Hematopoietic multipotent progenitor cell treated with erythropoietin and hydrocortisone succinate and interleukin-3 and kit ligand, for 15 days (in vitro differentiated cells): Measurements from ENCODE around the gene ST3GAL2.
"Not testable (repeated sequence)": the region's sequence is repeated elsewhere in the genome, so short reads cannot be mapped to it uniquely, and the experiment has no call there.

ENCODE experiments used
- DNase-seq: peaks from one replicate; pipeline ENCODE4 v3.0.0-alpha.2; 2015; ENCODE audit warnings: low spot score

The ST3GAL2 gene

GRCh38 chr16:70417661-70418060 lies 21.2 kb downstream of the ST3GAL2 start:
- no peak for DNase-seq

- DNase-seq: no peak
Measured at GRCh38 chr16:70416748-70417616, 21.9 kb downstream of the ST3GAL2 start.

- DNase-seq: not testable (repeated sequence)
Measured at GRCh38 chr16:70413572-70413971, 25.3 kb downstream of the ST3GAL2 start.

GRCh38 chr16:70412385-70412784 lies 26.5 kb downstream of the ST3GAL2 start:
- no peak for DNase-seq

GRCh38 chr16:70410734-70411133 lies 28.2 kb downstream of the ST3GAL2 start:
- DNase-seq: no peak

GRCh38 chr16:70407811-70408274 lies 31.1 kb downstream of the ST3GAL2 start:
- peak; percentile 58 for DNase-seq

GRCh38 chr16:70406104-70406503 lies 32.8 kb downstream of the ST3GAL2 start:
- not testable (repeated sequence) for DNase-seq

GRCh38 chr16:70402916-70403659 lies 35.8 kb downstream of the ST3GAL2 start:
- no peak for DNase-seq

- DNase-seq: no peak
Measured at GRCh38 chr16:70399951-70400350, 38.9 kb downstream of the ST3GAL2 start.

GRCh38 chr16:70399381-70399780 lies 39.5 kb downstream of the ST3GAL2 start:
- DNase-seq: peak; percentile 57

GRCh38 chr16:70398177-70398743 lies 40.6 kb downstream of the ST3GAL2 start:
- DNase-seq: no peak

- peak; percentile 95 for DNase-seq
Measured at GRCh38 chr16:70396246-70396904, 42.5 kb downstream of the ST3GAL2 start.

- peak; percentile 83 for DNase-seq
Measured at GRCh38 chr16:70395345-70395901, 43.5 kb downstream of the ST3GAL2 start.

GRCh38 chr16:70394853-70395252 lies 44.0 kb downstream of the ST3GAL2 start:
- no peak for DNase-seq

GRCh38 chr16:70393662-70394061 lies 45.2 kb downstream of the ST3GAL2 start:
- DNase-seq: no peak

- DNase-seq: no peak
Measured at GRCh38 chr16:70392606-70393005, 46.3 kb downstream of the ST3GAL2 start.

- DNase-seq: no peak
Measured at GRCh38 chr16:70391881-70392481, 46.9 kb downstream of the ST3GAL2 start.

GRCh38 chr16:70391446-70391845 lies 47.5 kb downstream of the ST3GAL2 start:
- DNase-seq: no peak

- no peak for DNase-seq
Measured at GRCh38 chr16:70390774-70391173, 48.1 kb downstream of the ST3GAL2 start.

- no peak for DNase-seq
Measured at GRCh38 chr16:70388006-70388680, 50.8 kb downstream of the ST3GAL2 start.
